ENCODE measurements around the gene GRK4. TPM values are rescaled to one million over a fixed set of nuclear protein-coding genes. Genes with fewer than 3 reads are reported as not detected.

GRK4 gene
- total and polyA plus RNA-seq, 12 donors, result 4.7 to 29.2 (median 8.0) TPM

DNA sequence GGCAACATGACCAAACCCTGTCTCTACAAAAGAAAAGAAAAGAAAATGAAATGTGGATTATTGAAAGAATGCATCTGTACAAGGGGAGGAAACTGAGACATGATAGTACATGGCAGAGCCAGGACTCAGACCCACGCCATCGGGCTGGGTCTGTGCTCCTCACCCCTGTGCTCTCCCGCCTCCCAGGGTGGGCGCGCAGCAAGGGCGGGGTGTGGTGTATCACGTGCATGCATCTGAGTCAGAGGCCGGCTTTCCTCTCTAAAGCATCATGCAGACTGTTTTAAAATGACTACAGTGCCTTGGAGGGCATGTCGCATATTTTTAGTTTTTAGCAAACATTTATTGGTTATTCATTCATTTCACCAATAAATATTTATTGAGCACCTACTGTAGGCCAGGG is 63.2 kb downstream of the GRK4 start:
- Histone ChIP-seq H3K9me3 (replicated peaks in 1 of 3) (no peaks in the 10 kb centered on the region), H3K27me3 (no peaks in the 10 kb centered on the region), H3K27ac (no peak overlapping the region), H3K4me1 (replicated peaks in 1 of 2) (no peaks in the 10 kb centered on the region), H3K36me3 (replicated peaks in 1 of 2) (no peaks in the 10 kb centered on the region), H3K4me3 (no peak overlapping the region)
- no peak for DNase-seq
- WGBS, 4 donors, result 91 to 95% (median 95%) methylated on average over 9 of the region's 9 CpGs
- TF ChIP-seq, protein P1, sequence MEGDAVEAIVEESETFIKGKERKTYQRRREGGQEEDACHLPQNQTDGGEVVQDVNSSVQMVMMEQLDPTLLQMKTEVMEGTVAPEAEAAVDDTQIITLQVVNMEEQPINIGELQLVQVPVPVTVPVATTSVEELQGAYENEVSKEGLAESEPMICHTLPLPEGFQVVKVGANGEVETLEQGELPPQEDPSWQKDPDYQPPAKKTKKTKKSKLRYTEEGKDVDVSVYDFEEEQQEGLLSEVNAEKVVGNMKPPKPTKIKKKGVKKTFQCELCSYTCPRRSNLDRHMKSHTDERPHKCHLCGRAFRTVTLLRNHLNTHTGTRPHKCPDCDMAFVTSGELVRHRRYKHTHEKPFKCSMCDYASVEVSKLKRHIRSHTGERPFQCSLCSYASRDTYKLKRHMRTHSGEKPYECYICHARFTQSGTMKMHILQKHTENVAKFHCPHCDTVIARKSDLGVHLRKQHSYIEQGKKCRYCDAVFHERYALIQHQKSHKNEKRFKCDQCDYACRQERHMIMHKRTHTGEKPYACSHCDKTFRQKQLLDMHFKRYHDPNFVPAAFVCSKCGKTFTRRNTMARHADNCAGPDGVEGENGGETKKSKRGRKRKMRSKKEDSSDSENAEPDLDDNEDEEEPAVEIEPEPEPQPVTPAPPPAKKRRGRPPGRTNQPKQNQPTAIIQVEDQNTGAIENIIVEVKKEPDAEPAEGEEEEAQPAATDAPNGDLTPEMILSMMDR (IDR thresholded peaks at IDR 0.05), result no peak
- TF ChIP-seq POLR2A (IDR thresholded peaks at IDR 0.05), result no peak
- intact Hi-C loops (cut with DNase I), result no loop called here

DNA sequence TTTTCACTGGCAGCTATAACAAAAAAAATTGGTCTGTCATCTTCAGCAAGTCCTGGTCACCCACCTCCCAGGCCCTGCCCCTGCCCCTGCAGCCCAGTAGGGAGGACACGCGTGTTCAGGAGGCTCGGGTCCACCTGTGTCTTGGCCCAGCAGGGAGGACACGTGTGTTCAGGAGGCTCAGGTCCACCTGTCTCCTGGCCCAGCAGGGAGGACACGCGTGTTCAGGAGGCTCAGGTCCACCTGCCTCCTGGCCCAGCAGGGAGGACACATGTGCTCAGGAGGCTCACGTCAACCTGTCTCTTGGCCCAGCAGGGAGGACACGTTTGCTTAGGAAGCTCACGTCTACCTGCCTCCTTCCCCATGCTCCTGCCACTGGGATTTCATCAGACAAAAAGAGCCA is 66.1 kb downstream of the GRK4 start:
- Histone ChIP-seq H3K27me3 (no peaks in the 10 kb centered on the region), H3K27ac (no peak overlapping the region), H3K36me3 (replicated peaks in 1 of 2) (no peaks in the 10 kb centered on the region), H3K4me1 (replicated peaks in 1 of 2) (no peaks in the 10 kb centered on the region), H3K9me3 (replicated peaks in 1 of 3) (no peaks in the 10 kb centered on the region), H3K4me3 (no peak overlapping the region)
- intact Hi-C loops (cut with DNase I), result no loop called here
- DNase-seq, result no peak
- TF ChIP-seq POLR2A (IDR thresholded peaks at IDR 0.05), result no peak
- TF ChIP-seq, protein P1 (IDR thresholded peaks at IDR 0.05), result no peak
- 78 to 96% (median 94%) methylated on average over 5 to 9 of the region's 9 CpGs for WGBS, 4 donors

DNA sequence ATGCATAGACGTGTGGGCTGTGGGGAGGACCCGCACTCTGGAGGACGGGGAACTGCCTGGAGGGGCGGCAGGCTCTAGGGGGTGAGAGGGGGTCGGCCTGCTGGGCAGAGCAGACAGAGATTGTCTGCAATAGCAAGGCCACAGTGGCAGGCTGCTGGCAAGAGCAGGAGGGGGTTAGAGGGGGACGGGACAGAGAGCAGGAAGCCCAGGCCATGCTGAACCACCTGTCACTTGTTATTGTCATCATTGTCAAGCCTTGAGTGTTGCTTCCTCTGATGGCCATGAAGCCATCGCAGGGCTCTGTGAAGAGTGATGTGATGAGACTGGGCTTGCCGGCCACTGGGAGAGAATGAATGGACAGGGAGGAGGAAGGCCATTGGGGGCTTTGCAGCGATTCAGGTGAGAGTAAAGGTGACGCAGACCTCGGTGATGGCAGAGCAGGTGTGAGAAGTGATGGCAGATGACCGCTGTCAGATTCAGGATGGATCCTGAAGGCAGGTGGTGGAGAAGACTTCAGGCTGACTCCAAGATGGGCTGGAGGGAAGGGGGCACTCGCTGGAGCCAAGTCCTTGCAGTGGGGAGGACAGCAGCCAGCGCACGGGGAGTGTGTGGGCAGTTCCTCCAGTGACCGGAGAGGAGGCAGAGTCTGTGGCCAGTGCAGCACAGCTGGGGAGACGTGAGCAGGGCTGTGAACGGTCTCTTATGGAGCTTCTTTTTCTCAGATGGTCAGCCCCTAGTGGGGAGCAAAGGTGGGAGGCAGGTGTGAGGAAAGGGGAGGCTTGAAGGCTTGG is 67.4 kb downstream of the GRK4 start:
- DNase-seq, result no peak
- Histone ChIP-seq H3K9me3 (replicated peaks in 1 of 3) (no peaks in the 10 kb centered on the region), H3K4me1 (replicated peaks in 1 of 2) (no peaks in the 10 kb centered on the region), H3K27me3 (no peaks in the 10 kb centered on the region), H3K27ac (no peak overlapping the region), H3K36me3 (replicated peaks in 1 of 2) (no peaks in the 10 kb centered on the region), H3K4me3 (no peak overlapping the region)
- intact Hi-C loops (cut with DNase I), result loop anchor here (5.0 to 10.0 kb wide), 2 partner anchors 263 to 266 kb away; no protein-coding TSS in a partner anchor
- 85 to 89% (median 87%) methylated on average over 18 of the region's 18 CpGs for WGBS, 4 donors
- TF ChIP-seq, protein P1 (IDR thresholded peaks at IDR 0.05), result no peak
- no peak for TF ChIP-seq POLR2A (IDR thresholded peaks at IDR 0.05)

DNA sequence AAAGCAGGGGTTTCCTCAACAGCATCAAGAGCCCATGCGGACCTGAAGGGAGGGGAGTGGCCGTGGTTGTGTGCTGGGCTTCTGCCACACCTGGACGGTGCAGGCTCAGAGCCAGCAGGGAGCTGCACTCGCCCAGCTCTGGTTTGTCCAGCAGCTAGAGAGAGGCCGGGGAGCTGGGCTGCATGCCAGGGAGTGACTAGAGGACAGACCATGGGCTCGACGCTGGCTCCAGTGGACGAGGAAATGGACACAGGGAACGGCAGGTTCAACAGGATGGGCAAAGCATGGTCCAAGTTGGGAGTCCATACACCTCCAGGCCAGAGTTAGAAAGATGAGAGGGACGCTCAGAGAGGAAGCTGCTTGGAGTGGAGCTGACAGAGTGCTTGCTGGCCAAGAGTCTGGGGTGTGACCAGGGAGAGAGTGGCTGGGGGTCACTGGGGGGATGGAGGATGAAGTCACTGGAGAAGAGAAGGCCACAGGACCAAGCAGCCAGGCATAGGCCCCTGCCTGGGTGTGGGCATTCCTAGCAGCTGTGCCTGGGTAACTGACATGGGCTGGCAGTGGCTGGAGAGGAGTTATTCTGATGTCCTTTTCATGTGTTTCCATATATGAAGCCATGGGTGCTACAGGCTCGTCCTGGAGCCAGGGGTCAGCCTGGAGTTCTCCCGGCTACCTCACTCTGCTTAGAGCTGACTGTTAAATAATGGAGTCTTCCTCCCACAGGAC is 68.1 kb downstream of the GRK4 start:
- H3K36me3 ChIP-seq (replicated peaks in 1 of 2), result no peaks in the 10 kb centered on the region
- no peaks in the 10 kb centered on the region for H3K27me3 ChIP-seq
- H3K9me3 ChIP-seq (replicated peaks in 1 of 3), result no peaks in the 10 kb centered on the region
- H3K4me1 ChIP-seq (replicated peaks in 1 of 2), result no peaks in the 10 kb centered on the region
- DNase-seq, result peak in 3 of 7 donors; percentile 25 to 48 (median 43)
- no peak for TF ChIP-seq POLR2A (IDR thresholded peaks at IDR 0.05)
- H3K27ac ChIP-seq, result no peak overlapping the region
- 70 to 76% (median 71%) methylated on average over 10 to 12 of the region's 12 CpGs for WGBS, 4 donors
- no peak overlapping the region for H3K4me3 ChIP-seq
- intact Hi-C loops (cut with DNase I), result loop anchor here (5.0 to 10.0 kb wide), 2 partner anchors 264 to 267 kb away; no protein-coding TSS in a partner anchor
